ENCODE results near the gene CD38.

GRCh38 chr4:15888515-15888914 lies 110.4 kb downstream of the CD38 start:
- no peak for TF ChIP-seq EZH2 (IDR thresholded peaks at IDR 0.05; ENCODE audit: low read length)
- TF ChIP-seq CTCF (optimal IDR thresholded peaks at IDR 0.05 in 1 of 3, IDR thresholded peaks at IDR 0.05 in 1 of 3, conservative IDR thresholded peaks at IDR 0.05 in 1 of 3; ENCODE audit: extremely low read depth in 1 of 3, insufficient read depth in 2 of 3, low read length in 3 of 3), result no peak

Measured in keratinocyte (primary cell).